NCI-H187 treated with DMSO at 0.1 percent for 48 hours (cell line): ENCODE results near the gene ALDH9A1.

Experiments
- DNase-seq: peaks from one replicate; lab custom pipeline; 2025; lab: John Stamatoyannopoulos, UW

The ALDH9A1 gene

DNA sequence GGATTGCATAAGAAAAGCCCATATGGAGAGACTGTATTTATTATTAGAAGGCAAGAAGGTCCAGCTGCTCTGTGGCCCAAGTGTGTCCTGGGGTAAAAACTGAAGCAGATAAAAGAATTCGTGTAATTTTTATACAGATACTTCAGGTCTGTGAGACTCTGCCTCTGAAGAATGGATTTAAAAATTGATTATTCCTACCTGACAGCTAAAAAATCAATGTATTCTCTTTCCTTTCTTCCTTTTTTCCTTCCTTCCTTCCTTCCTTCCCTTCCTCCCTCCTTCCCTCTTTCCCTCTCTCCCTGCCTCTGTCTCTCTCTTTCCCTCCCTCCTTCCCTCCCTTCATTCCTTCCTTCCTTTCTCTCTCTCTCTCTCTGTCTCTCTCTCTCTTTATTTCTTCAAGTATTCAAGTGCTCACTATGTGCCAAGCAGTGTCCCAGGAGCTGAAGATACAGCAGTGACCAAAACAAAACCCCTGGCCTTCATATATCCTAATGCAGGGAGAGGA is 78.7 kb downstream of the ALDH9A1 start:
- DNase-seq = no peak

GRCh38 chr1:165616987-165617546 is 81.3 kb downstream of the ALDH9A1 start:
- no peak for DNase-seq

DNA sequence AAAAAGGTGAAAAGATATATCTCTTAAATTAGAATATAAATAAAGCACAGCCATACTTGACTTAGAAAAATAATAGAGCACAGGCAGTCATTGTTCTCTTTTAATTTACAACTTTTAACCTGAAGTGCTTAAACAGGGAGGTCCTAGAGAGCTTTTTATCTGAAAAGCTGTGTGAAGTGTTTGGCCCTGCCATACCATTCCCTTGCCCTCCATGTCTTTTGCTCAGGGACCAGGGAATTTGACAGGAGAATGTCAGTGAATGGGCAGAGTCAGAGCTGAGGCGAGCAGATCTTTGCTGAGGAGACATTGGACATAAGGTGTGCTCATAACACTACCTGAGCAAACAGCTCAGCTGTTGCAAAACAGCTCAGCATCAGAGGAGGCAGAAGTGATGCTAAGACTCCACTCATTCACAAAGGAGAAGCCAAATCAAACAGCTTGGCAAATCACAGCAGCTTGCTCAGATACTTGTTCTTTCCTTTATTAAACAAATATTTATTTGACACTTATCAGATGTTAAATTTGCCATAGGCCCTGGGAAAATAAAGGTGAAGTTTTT is 82.2 kb downstream of the ALDH9A1 start:
- DNase-seq = no peak
